HG02943 (cell line): Measurements from ENCODE around the gene FAM168A.
"Not testable (repeated sequence)": the region's sequence is repeated elsewhere in the genome, so short reads cannot be mapped to it uniquely, and the experiment has no call there.

Experiments
- ATAC-seq: cut with Tn5 transposase; IDR thresholded peaks from one replicate; pipeline ENCODE4 v1.9.1; 2021; ENCODE audit warnings: mild to moderate bottlenecking, low read depth, moderate library complexity; ENCODE audit not compliant: unreplicated experiment

Gene FAM168A

GRCh38 chr11:73597336-73597955, 466 bp downstream of the FAM168A start:
- no peak for ATAC-seq

- ATAC-seq: no peak
Observed at GRCh38 chr11:73596547-73596946, 1.4 kb downstream of the FAM168A start.

- no peak for ATAC-seq
Observed at GRCh38 chr11:73592640-73593039, 5.3 kb downstream of the FAM168A start.

DNA sequence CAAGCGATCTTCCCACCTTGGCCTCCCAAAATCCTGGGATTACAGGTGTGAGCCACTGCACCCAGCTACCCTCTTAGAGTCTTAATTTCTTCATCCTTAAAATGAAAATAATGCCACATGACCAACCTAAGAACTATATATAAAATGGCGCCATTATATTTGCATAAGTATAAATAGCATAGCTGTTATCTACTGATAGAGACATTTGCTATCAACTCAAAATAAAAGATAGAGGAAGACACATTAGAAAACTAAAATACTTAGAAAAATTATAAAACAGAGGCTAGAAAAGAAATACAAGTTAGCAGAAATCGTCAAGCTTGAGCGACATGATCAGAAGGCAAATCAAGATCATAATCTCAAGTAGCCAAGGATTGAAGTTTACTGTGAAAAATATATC, 6.2 kb downstream of the FAM168A start:
- no peak for ATAC-seq

DNA sequence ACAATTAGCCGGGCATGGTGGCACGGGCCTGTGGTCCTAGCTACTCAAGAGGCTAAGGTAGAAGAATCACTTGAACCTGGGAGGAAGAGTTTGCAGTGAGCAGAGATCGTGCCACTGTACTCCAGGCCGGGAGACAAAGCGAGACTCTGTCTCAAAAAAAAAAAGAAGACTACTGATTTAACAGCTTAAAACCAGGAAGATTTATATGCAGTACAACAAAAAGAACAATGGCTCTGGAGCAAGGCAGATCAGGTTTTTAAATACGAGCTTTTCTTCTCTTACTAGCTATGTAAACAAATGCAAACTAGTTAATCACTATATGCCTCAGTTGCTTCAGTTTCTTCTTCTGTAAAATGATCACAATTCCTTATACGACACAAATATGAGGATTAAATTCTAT, 6.9 kb downstream of the FAM168A start:
- no peak for ATAC-seq

GRCh38 chr11:73586791-73587190, 11.1 kb downstream of the FAM168A start:
- no peak for ATAC-seq

- ATAC-seq: no peak
Observed at GRCh38 chr11:73585834-73586575, 11.9 kb downstream of the FAM168A start.

GRCh38 chr11:73584831-73585230, 13.1 kb downstream of the FAM168A start:
- ATAC-seq: no peak

DNA sequence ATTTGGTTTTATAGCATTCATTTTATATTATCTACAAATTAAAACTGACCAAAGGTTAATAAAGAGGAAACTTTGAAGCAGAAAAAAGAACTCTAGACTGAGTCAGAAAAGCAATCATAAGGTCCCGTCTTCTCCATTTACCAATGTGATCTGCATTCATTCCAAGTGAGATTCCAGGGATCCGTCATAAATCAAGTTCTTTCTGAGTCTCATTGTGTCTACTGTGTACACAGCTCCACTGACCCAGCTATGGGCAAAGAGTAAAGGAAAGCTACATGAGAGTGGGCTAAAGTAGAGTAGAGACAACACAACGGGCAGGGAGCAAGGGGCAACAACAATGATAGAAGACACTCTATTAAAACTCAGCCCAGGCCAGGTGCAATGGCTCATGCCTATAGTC, 15.3 kb downstream of the FAM168A start:
- no peak for ATAC-seq

GRCh38 chr11:73580749-73581148, 17.2 kb downstream of the FAM168A start:
- ATAC-seq: not testable (repeated sequence)

DNA sequence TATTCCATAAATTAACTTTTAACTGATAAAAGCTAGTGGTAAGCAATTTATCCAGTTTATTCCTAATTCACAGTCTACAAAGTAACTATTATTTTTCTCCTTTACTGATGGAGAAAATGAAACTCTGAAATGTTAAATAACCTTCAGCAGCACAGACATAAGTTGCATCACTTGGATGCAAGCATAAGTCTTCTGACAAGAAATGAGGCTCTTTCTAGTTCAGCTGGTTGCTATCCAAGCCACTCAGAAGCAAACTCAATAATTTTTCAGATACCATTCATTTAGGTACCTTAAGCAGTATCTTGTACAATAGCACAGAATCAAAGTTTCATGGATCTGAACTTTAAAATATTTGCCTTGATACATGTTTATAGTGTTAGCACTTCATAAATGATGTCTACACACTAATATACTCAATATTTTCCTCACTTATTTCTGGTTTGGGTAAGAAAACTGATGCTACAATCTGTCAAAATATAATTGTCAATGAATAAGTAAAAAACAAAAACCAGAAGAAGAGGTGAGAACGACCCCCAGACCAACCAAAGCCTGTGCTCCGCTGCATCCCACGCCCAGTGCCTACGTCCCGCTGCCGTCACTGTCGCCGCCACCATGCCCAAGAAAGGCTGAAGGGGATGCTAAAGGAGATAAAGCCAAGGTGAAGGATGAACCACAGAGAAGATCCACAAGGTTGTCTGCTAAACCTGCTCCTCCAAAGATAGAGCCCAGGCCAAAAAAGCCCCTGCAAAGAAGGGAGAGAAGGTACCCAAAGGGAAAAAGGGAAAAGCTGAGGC, 18.1 kb downstream of the FAM168A start:
- no peak for ATAC-seq

- no peak for ATAC-seq
Observed at GRCh38 chr11:73578592-73579185, 19.2 kb downstream of the FAM168A start.

- ATAC-seq: no peak
Observed at GRCh38 chr11:73577496-73577917, 20.4 kb downstream of the FAM168A start.

- ATAC-seq: no peak
Observed at GRCh38 chr11:73576185-73576614, 21.7 kb downstream of the FAM168A start.

GRCh38 chr11:73571982-73572381, 25.9 kb downstream of the FAM168A start:
- ATAC-seq: not testable (repeated sequence)

GRCh38 chr11:73570415-73571114, 27.3 kb downstream of the FAM168A start:
- no peak for ATAC-seq

DNA sequence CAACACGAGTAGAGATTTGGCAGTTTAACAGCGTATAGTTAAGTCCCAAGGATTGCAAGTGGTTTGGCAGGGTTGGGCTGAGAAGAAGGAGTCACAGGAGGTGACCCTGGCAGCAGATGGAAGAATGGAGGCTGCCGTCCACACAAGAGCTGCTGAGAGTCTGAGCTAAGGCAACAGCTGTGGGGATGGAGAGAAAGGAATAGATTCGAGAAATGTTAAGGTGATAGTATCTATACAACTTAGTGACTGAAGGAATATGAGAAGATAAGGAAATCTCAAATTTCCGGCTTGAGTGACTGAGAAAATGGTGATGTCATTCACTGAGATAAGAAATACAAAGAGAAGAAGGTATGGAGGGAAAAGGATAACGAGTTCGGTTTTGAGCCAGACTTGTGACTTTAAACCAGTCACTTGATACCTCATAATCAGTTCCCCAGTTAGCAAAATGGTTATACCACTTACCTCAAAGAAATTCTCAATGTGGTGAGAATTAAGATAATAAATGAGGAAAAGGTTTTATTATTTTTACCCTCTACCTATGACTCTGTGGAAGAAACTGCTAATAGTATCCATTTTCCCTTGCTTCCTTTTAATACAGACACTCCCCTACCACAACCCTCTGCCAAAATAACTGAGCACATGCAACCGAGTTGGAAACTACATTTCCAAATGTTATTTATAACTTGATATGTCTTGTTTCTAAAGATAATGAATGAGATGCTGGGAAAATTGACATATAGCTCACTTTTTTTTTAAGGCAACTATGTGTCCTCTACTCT, 30.7 kb downstream of the FAM168A start:
- ATAC-seq: no peak

GRCh38 chr11:73566422-73566821, 31.5 kb downstream of the FAM168A start:
- no peak for ATAC-seq

- no peak for ATAC-seq
Observed at GRCh38 chr11:73565804-73566203, 32.1 kb downstream of the FAM168A start.

GRCh38 chr11:73564903-73565302, 33.0 kb downstream of the FAM168A start:
- no peak for ATAC-seq
